Measurements from ENCODE around the gene ARL8B. TPM values are rescaled to one million over a fixed set of nuclear protein-coding genes. Genes with fewer than 3 reads are reported as not detected.

The ARL8B gene
- total RNA-seq, 6 donors from 2014 or later, result 34.7 to 117 (median 74.2) TPM

DNA sequence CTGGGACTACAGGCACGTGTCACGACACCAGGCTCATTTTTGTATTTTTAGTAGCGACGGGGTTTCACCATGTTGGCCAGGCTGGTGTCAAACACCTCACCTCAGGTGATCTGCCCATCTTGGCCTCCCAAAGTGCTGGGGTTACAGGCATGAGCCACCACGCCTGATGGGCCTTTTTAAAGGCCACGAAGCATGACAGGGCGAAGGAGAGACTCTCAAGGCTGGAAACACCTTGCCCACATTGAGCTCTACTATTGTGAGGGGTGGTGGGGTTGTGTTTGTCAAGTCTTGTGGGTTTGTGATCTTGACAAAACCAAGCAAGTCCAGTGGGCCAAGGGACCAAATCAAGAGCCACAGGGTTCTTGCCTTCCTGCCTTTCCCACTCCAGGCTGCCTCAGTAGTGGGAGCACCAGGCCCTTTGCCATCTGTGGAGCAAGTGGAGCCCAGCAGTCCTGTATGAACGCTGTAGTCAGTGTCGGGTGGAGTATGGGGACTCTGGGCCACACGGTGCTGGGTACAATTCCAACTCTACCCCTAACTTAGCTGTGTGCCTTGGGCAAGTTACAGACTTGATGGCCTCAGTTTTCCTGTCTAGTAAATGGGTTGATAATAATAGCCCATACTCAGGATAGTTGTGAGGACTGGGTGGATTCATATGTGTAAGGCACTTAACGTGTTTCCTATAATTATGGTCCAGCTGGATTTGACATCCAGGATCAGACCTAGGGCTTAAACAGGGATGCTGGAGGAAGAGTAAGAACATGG lies 98.8 kb downstream of the ARL8B start:
- Histone ChIP-seq H3K27ac (no peak overlapping the region), H3K9me3 (no peaks in the 10 kb centered on the region), H3K4me3 (no peak overlapping the region), H3K36me3 (peaks cover 15 to 39% (median 24%) of the 10 kb centered on the region in 4 donors), H3K4me1 (peaks cover 0 to 22% (median 14%) of the 10 kb centered on the region in 4 donors), H3K27me3 (no peaks in the 10 kb centered on the region)
- no peak for ATAC-seq (ENCODE audit: low FRiP score in 2 of 2)
- DNase-seq, result no peak
- 86 to 93% methylated on average over 5 to 10 of the region's 11 CpGs for WGBS, 2 donors
- no peak for TF ChIP-seq POLR2AphosphoS5 (IDR thresholded peaks at IDR 0.05)
- TF ChIP-seq POLR2A (IDR thresholded peaks at IDR 0.05), result no peak
- TF ChIP-seq EP300 (IDR thresholded peaks at IDR 0.05), result no peak
- TF ChIP-seq, protein P1, sequence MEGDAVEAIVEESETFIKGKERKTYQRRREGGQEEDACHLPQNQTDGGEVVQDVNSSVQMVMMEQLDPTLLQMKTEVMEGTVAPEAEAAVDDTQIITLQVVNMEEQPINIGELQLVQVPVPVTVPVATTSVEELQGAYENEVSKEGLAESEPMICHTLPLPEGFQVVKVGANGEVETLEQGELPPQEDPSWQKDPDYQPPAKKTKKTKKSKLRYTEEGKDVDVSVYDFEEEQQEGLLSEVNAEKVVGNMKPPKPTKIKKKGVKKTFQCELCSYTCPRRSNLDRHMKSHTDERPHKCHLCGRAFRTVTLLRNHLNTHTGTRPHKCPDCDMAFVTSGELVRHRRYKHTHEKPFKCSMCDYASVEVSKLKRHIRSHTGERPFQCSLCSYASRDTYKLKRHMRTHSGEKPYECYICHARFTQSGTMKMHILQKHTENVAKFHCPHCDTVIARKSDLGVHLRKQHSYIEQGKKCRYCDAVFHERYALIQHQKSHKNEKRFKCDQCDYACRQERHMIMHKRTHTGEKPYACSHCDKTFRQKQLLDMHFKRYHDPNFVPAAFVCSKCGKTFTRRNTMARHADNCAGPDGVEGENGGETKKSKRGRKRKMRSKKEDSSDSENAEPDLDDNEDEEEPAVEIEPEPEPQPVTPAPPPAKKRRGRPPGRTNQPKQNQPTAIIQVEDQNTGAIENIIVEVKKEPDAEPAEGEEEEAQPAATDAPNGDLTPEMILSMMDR (IDR thresholded peaks at IDR 0.05), result no peak

DNA sequence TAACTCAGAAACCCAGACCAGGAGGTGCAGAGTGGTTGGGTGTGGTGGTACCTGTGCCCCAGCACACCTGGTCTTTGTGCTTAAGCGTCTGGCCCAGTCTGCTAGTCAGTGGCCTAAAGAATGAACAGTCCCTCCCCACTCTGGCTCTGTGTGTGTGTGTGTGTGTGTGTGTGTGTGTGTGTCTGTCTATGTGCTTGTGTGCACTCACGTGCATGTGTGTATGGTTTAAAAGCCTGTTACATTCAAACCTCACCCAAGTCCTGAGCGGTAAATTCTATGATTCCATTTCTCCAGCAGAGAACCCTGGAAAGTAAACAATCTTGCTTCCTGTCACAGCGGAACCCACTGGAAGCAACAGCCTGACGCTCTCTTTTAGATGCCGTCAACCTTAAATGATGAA lies 99.6 kb downstream of the ARL8B start:
- no peak for ATAC-seq (ENCODE audit: low FRiP score in 2 of 2)
- H3K27ac ChIP-seq, result no peak overlapping the region
- peaks cover 0 to 22% (median 14%) of the 10 kb centered on the region in 4 donors for H3K4me1 ChIP-seq
- DNase-seq, result no peak
- TF ChIP-seq POLR2A (IDR thresholded peaks at IDR 0.05), result no peak
- TF ChIP-seq EP300 (IDR thresholded peaks at IDR 0.05), result no peak
- no peak for TF ChIP-seq POLR2AphosphoS5 (IDR thresholded peaks at IDR 0.05)
- TF ChIP-seq, protein P1 (IDR thresholded peaks at IDR 0.05), result no peak
- H3K9me3 ChIP-seq, result no peaks in the 10 kb centered on the region
- H3K4me3 ChIP-seq, result no peak overlapping the region
- H3K27me3 ChIP-seq, result no peaks in the 10 kb centered on the region
- 36 to 42% methylated on average over 6 of the region's 6 CpGs for WGBS, 2 donors
- peaks cover 6 to 30% (median 16%) of the 10 kb centered on the region in 4 donors for H3K36me3 ChIP-seq

DNA sequence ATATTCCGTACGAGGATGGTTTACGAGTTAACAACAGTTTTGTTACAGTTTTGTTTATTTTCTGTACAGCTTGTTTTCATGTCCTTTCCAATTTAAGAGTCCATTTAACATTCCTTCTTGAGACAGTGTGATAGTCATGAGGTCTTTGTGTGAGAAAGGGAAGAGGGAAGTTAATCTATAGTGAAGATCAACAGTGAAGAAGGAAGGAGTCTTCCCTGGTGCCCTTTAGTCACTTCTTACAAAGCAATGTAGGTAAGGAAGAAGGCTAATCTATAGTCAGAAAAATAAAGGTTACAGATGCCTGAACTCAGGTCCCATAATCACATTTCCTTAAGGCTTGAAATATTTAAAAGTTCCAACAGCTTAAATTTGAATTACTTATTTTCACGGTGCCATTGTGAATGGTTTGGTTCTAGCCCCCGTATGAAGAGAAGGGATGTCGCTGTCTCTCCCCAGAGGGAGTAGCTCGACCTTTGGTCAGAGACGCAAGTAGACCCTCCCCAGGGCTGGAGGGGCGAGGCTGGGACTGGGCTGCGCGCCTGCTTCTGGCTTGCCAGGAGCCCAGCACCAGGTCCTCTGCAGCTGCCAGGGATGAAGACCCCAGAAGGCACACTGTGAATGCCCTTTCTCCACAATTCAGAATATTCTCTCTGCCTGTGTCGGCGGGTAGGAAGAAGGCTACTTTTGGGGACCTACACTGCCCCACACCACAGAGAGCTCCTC lies 100.4 kb downstream of the ARL8B start:
- 89 to 92% methylated on average over 11 to 13 of the region's 13 CpGs for WGBS, 2 donors
- DNase-seq (peak in 1 of 2 donors; percentile 64), ATAC-seq (ENCODE audit: low FRiP score in 2 of 2) (no peak)
- H3K4me1 ChIP-seq, result peaks cover 0 to 21% (median 13%) of the 10 kb centered on the region in 4 donors
- no peak overlapping the region for H3K4me3 ChIP-seq
- no peaks in the 10 kb centered on the region for H3K27me3 ChIP-seq
- H3K9me3 ChIP-seq, result no peaks in the 10 kb centered on the region
- peaks cover 0 to 23% (median 9%) of the 10 kb centered on the region in 4 donors for H3K36me3 ChIP-seq
- no peak overlapping the region for H3K27ac ChIP-seq
- TF ChIP-seq, protein P1 (IDR thresholded peaks at IDR 0.05), result no peak
- TF ChIP-seq EP300 (IDR thresholded peaks at IDR 0.05) (no peak), POLR2A (IDR thresholded peaks at IDR 0.05) (no peak), POLR2AphosphoS5 (IDR thresholded peaks at IDR 0.05) (no peak)

DNA sequence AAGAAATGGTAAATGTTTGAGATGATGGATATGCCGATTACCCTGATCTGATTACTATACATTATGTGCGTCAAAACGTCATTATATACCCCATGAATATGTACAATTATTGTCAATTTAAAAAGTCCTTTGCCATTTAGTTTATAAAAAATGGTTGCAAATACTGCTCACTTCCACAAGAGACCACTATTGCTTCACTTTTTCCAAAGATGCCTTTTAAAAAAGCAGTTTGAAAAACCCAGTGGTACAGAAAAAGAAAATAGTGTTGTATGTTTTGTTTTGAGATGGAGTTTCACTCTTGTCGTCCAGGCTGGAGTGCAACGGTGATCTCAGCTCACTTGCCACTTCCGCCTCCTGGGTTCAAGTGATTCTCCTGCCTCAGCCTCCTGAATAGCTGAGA lies 104.7 kb downstream of the ARL8B start:
- no peak for ATAC-seq (ENCODE audit: low FRiP score in 2 of 2)
- TF ChIP-seq POLR2AphosphoS5 (IDR thresholded peaks at IDR 0.05) (no peak), POLR2A (IDR thresholded peaks at IDR 0.05) (no peak), EP300 (IDR thresholded peaks at IDR 0.05) (no peak)
- TF ChIP-seq, protein P1 (IDR thresholded peaks at IDR 0.05), result peak in 3 of 6 experiments; percentile 16 to 25 (median 22)
- Histone ChIP-seq H3K4me1 (no peaks in the 10 kb centered on the region), H3K9me3 (no peaks in the 10 kb centered on the region), H3K4me3 (no peak overlapping the region), H3K36me3 (no peaks in the 10 kb centered on the region), H3K27ac (no peak overlapping the region), H3K27me3 (no peaks in the 10 kb centered on the region)
- DNase-seq, result no peak
- 40 to 48% methylated on average over 6 of the region's 6 CpGs for WGBS, 2 donors

Data from upper lobe of left lung (tissue), 6 donors.